ENCODE data around the gene MAX.

Gene MAX, protein sequence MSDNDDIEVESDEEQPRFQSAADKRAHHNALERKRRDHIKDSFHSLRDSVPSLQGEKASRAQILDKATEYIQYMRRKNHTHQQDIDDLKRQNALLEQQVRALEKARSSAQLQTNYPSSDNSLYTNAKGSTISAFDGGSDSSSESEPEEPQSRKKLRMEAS

DNA sequence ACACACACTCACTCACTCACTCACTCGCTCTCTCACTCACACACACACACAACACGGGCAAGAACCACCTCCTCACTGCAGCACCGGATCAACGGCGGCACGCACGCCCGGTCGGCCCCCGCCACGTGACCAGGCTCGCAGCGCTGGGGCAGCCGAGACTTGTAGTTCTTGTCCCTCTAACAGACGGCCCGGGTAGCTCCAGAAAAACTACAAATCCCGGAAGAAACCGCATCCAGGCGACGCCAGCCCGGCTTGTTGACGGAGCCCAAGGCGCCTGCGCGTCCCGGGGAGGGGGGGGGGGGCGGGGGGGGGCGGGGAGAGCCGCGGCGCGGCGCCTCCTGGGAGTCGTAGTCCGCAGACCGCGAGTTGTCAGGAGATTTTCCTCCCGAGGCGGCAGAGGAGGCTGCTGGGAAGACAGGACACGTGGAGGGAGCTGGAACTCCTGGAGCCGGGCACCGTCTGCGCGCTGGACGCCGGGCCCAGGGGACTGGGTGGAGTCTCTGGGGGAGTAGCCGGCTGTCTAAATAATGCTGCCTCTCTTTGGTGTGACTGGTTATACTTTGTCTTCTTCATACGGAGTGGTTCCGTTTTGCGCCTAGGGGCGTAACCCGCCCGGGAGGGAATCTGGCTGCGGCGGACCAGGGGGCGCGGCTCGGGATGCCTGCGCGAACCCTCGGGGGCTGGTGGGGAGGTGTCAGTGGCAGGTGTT is at the start of gene MAX:
Gene MAX, minus strand, starts transcription at position 77 of the 709 bp plus-strand sequence. CDS start 178 bp downstream, outside the sequence.
- peak; percentile 93 to 96 for DNase-seq (ENCODE audit: low read depth in 2 of 2)

- DNase-seq (ENCODE audit: low read depth in 2 of 2): no peak
These were observed 49.3 kb upstream of the MAX start for GRCh38 chr14:65151609-65151956.

GRCh38 chr14:65150898-65151608 is 48.7 kb upstream of the MAX start:
- DNase-seq (ENCODE audit: low read depth in 2 of 2): no peak

- no peak for DNase-seq (ENCODE audit: low read depth in 2 of 2)
These were observed 46.8 kb upstream of the MAX start for GRCh38 chr14:65149116-65149515.

DNA sequence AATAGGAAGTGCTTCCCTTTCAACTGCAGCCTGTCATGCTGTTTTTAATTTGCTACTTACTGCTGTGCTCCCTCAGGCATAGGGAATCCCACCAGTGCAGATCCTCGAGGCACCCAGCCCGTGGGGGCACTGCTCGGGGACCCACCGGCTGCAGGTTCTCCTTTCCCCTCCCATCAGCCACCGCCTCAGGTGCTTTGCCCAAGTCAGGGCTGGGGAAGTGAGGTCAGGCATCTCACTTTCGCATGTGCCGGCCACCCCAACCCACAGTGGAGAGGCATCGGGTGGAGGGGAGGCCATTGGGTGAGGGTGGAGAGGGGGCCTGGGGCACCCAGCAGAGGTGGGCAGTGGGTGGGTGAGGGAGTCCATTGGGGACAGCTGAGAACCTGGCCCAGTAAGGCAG is 41.9 kb upstream of the MAX start:
- DNase-seq (ENCODE audit: low read depth in 2 of 2): no peak

- DNase-seq (ENCODE audit: low read depth in 2 of 2): no peak
These were observed 40.8 kb upstream of the MAX start for GRCh38 chr14:65142914-65143625.

DNA sequence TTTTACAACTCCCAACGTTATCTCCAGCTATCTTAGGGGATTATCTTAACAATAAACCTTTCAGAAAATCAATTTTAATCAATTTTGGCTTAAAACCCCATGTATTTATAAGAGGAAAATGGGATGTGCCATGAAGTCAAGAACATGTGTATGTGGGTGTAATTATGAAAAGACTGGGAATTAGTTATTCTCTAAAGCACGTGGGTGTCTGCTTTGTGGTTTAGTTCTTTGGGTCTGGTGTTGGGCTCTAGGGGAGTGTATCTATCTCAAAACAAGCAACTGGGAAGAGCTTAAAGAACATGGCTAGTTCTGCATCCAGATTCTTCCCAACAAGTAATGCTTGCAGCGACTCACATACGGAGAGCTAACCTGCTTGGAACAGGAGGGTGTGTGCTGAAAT is 40.1 kb upstream of the MAX start:
- no peak for DNase-seq (ENCODE audit: low read depth in 2 of 2)

- DNase-seq (ENCODE audit: low read depth in 2 of 2): no peak
These were observed 39.2 kb upstream of the MAX start for GRCh38 chr14:65141523-65141922.

DNA sequence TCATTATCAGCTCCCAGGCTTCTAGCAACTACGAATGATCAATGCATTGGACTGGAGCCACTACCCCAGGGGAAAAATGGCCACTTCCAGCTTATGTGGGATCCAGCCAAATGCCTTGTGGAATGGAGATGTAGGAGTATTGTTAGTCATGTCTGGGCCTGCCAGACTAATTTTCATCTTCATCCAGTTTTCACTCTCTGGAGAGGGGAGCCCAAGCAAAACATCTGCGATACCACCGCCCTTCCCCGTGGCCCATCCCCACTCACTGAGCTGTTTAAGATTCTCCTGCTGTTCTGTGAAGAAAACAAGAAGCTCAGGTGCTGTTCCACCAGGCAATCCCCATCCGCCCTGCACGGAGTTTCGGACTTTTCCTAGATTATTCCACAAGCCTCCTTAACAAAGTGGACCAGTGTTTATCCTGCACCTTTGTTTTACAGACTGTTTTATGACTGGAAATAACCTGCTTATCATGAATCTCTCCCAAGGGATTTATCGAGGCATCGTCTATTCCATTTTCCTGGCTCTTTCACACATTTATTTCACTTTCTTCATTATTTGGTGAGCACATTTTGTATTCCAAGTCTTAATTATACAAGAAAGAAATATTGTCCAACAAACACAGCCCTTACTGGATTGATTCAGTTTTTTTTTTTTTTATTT is 35.5 kb upstream of the MAX start:
- DNase-seq (ENCODE audit: low read depth in 2 of 2): no peak

- no peak for DNase-seq (ENCODE audit: low read depth in 2 of 2)
These were observed 32.6 kb upstream of the MAX start for GRCh38 chr14:65134651-65135579.

DNA sequence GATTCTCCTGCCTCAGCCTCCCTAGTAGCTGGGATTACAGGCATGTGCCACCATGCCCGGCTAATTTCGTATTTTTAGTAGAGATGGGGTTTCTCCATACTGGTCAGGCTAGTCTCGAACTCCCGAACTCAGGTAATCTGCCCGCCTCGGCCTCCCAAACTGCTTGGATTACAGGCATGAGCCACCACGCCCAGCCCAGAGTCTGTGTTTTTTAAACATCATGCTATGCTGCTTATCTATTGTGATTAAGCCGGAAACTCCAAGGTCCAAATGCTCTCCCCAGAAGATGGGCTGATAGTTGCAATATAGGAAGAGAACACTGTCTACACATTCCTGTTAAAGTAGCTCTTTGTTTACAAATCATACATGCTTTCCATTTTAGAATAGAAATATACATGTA is 30.5 kb upstream of the MAX start:
- DNase-seq (ENCODE audit: low read depth in 2 of 2): no peak

DNA sequence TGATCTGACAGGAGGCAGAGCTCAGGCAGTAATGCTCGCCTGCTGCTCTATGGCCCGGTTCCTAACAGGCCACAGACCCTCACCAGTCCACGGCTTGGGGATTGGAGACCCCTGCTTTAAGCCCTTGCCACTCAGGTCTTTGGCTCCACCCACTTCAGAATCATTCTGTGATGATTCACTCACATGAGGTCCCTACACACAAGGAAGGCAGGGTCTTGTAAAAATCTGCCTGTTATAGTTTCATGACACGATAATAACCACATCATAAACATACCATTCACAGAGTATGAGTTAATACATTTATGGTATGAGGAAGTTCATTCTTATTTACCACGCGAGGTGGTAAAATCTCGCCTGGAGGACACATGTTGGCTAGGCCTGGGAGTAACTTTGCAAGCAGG is 29.0 kb upstream of the MAX start:
- no peak for DNase-seq (ENCODE audit: low read depth in 2 of 2)

DNA sequence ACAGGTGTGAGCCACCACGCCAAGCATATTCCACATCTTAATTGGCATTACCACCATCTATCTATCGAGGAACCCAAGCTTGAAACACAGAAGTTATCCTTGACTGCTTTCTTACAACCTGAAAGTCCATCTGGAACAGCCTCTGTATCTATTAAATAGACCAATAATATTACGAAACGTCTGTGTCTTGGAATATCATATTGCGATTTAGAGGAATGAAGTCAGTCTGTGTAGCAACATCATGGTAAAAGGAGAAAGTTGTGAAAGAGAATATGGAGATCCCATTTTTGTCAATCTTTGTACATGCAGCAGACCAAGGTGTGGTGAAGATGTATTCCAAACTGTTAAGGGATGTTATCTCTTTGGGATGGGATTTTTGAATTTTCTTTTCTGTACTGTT is 25.8 kb upstream of the MAX start:
- no peak for DNase-seq (ENCODE audit: low read depth in 2 of 2)

DNA sequence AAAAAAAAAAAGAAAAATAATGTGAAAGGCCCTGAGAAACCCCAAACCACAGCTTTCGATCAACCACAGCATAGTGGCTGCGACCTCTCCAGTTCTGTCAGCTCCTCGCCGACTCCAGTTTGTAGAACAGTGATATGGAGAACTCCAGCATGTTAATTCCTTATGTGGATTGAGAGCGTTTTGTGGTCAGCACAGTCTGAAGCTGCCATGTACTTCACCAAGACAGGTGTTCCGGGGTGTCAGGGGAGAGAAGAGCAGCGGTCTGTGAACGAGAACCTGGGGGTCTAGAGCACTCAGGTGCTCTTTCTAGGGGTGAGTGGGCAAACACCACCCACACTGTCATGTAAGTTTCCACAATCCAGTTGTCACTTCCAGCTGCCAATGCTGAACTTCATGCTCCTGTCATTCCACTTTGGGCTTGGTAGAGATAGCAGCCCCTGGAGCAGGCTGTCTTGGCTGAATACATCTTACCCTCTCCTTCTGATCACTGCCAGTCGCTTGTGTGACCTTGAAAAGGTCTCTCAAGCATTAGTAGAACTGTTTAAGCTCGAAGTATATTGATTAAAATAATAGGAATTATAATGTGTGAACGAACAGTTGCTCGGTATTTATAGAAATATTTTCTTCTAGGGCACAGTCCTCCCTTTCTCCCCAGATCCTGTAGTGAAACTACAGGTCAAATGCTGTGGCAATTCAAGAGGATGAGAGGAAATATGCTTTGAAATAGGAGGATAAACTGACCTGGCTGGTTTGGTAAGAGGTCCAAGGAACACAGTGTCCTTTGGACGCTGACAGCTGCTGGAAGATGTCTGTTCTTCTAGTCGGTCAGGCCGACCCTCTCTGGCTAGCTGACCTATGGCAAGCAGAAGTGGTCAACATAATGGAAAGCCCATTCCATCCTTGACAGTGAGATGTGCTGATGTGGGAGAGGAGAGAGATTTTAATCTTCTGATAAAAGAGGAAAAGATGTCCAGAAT is 15.7 kb upstream of the MAX start:
- DNase-seq (ENCODE audit: low read depth in 2 of 2): no peak

DNA sequence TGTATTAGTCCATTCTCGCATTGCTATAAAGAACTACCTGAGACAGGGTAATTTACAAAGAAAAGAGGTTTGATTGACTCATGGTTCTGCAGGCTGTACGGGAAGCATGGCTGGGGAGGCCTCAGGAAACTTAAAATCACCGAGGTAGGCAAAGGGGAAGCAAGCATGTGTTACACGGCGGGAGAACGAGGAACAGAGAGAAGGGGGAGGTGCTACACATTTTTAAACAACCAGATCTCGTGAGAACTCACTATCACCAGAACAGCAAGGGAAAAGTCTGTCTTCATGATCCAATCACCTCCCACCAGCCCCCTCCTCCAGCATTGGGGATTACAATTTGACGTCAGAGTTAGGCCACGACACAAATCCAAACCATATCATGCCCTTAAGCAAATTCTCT is 13.3 kb upstream of the MAX start:
- no peak for DNase-seq (ENCODE audit: low read depth in 2 of 2)

GRCh38 chr14:65110525-65110924 is 8.2 kb upstream of the MAX start:
- DNase-seq (ENCODE audit: low read depth in 2 of 2): no peak

GRCh38 chr14:65109357-65109756 is 7.0 kb upstream of the MAX start:
- DNase-seq (ENCODE audit: low read depth in 2 of 2): no peak

DNA sequence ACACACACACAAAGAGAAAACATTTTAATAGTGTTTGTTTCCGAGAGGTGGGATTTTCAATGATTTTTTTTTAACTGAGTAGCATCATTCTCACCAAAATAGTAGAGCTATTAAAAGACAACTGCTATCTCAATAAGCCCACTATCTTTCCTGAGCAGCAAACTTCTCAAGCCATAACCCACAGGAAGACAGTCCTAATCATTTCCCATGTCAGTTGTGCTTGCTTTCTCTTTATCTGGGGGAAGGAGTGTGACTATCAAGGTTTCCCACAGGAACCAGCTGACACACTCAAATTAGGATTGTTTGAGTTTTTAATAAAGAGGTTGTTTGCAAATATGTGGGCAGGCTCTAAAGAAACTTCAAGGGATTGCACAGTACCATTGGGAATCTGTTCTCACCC is 4.9 kb upstream of the MAX start:
- DNase-seq (ENCODE audit: low read depth in 2 of 2): no peak

- DNase-seq (ENCODE audit: low read depth in 2 of 2): no peak
These were observed 4.4 kb upstream of the MAX start for GRCh38 chr14:65106736-65107135.

DNA sequence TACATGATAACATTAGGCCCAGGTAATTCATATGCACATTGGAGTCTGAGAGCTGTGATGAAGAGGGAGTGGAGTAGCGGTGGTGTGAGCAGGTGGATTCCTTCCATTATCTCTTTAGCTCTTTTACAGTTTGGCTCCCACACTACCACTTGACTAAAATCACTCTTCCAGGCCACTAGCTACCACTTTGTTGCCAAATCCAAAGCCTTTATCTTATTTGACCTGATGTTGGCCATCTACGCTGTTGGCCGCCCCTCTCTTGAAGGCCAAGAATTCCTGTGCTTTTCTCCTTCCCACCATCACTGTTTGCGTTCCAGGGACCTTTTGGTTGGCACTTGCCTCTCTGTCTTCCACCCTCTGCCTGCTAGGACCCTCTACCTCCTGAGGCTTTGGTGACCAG is 4.0 kb upstream of the MAX start:
- DNase-seq (ENCODE audit: low read depth in 2 of 2): no peak
